Liver (tissue), 9 donors: Measurements from ENCODE around the gene FAM9A. TPM values are rescaled to one million over a fixed set of nuclear protein-coding genes. Genes with fewer than 3 reads are reported as not detected.
"Not testable (repeated sequence)": the region's sequence is repeated elsewhere in the genome, so short reads cannot be mapped to it uniquely, and the experiment has no call there.

ENCODE experiments used
- DNase-seq: peaks from one replicate; pipeline ENCODE4 v3.0.0-alpha.2; 2017; ENCODE audit warnings: low spot score
- H3K27ac ChIP-seq, 2 donors: one replicate each; pipeline ENCODE4 v1.7.0; 2013; ENCODE audit warnings: inconsistent platforms in 2 of 2, low read length in 2 of 2, control low read depth in 1 of 2, low read depth in 1 of 2, mild to moderate bottlenecking in 1 of 2
- H3K27me3 ChIP-seq, 4 donors: one replicate each; pipeline versions ENCODE4 v1.6.1 to v1.7.0; 2013; ENCODE audit warnings: low read length in 3 of 4, inconsistent platforms in 1 of 4, mild to moderate bottlenecking in 1 of 4, moderate library complexity in 1 of 4; ENCODE audit not compliant: control insufficient read depth in 4 of 4, insufficient read depth in 4 of 4
- H3K36me3 ChIP-seq, 4 donors: one replicate each; pipeline versions ENCODE4 v1.6.1 to v1.7.0; 2013; ENCODE audit warnings: low read length in 3 of 4, mild to moderate bottlenecking in 3 of 4, low read depth in 1 of 4, moderate library complexity in 1 of 4; ENCODE audit not compliant: control insufficient read depth in 4 of 4, insufficient read depth in 3 of 4
- H3K4me1 ChIP-seq, 4 donors: one replicate each; pipeline versions ENCODE4 v1.6.1 to v1.7.0; 2013; ENCODE audit warnings: low read length in 3 of 4, mild to moderate bottlenecking in 3 of 4, moderate library complexity in 1 of 4; ENCODE audit not compliant: control insufficient read depth in 4 of 4, insufficient read depth in 4 of 4
- H3K4me3 ChIP-seq, 3 donors: one replicate each; pipeline versions ENCODE4 v1.6.1 to v1.7.0; 2013; ENCODE audit warnings: low read length in 3 of 3, control low read depth in 1 of 3, low read depth in 1 of 3, mild to moderate bottlenecking in 1 of 3
- H3K9ac ChIP-seq, 2 donors: one replicate each; pipeline ENCODE4 v1.7.0; 2013; ENCODE audit warnings: low read length in 2 of 2, mild to moderate bottlenecking in 2 of 2, moderate library complexity in 2 of 2, control low read depth in 1 of 2, low read depth in 1 of 2
- H3K9me3 ChIP-seq, 4 donors: one replicate each; pipeline versions ENCODE4 v1.6.1 to v1.7.0; 2013; ENCODE audit warnings: low read length in 3 of 4; ENCODE audit not compliant: control insufficient read depth in 4 of 4
- EGR1 ChIP-seq, 2 donors: IDR thresholded peaks; 2 replicates each; pipeline ENCODE4 v1.6.1; 2016 to 2018; ENCODE audit warnings: antibody characterized with exemption in 2 of 2, low read depth in 2 of 2
- FOXA2 ChIP-seq: IDR thresholded peaks from 2 replicates; pipeline ENCODE4 v1.6.1; 2016; ENCODE audit warnings: antibody characterized with exemption
- HNF4A ChIP-seq, 2 donors: conservative IDR thresholded peaks; 2 replicates each; pipeline ENCODE4 v1.6.1; 2016; ENCODE audit warnings: antibody characterized with exemption in 2 of 2, mild to moderate bottlenecking in 2 of 2
- HNF4G ChIP-seq: IDR thresholded peaks from 2 replicates; pipeline ENCODE4 v1.6.1; 2016; ENCODE audit warnings: antibody characterized with exemption
- JUND ChIP-seq, 2 donors: IDR thresholded peaks; 2 replicates each; pipeline ENCODE4 v1.6.1; 2016; ENCODE audit warnings: antibody characterized with exemption in 2 of 2
- RXRA ChIP-seq, 2 donors: IDR thresholded peaks; 2 replicates each; pipeline ENCODE4 v1.6.1; 2017 to 2018; ENCODE audit warnings: antibody characterized with exemption in 2 of 2, mild to moderate bottlenecking in 1 of 2
- SP1 ChIP-seq: IDR thresholded peaks from 2 replicates; pipeline ENCODE4 v1.6.1; 2018; ENCODE audit warnings: antibody characterized with exemption, mild to moderate bottlenecking
- YY1 ChIP-seq: IDR thresholded peaks from 2 replicates; pipeline ENCODE4 v1.6.1; 2016; ENCODE audit warnings: antibody characterized with exemption, mild to moderate bottlenecking
- WGBS: extraction: QIAGEN DNeasy Blood & Tissue Kit; methylation state at CpG from one replicate; pipeline ENCODE4 v1.1.7; 2013; 5-methylcytosine and 5-hydroxymethylcytosine counted together
- polyA plus RNA-seq, 2 donors: library from polyadenylated mRNA; stranded (reverse) in 1 of 2; unstranded in 1 of 2; fragments of 200-250 nt in 1 of 2; fragments of >200 nt in 1 of 2; fragmentation: Nextera tagmentation in 1 of 2; extraction: Ambion mirVana in 1 of 2; gene quantifications; one replicate each; pipeline versions ENCODE4 v1.2.1 to v1.2.3, GENCODE V29; 2013 to 2015
- total RNA-seq, 2 donors: library from RNA; depleted of rRNA; stranded (reverse); fragments of >200 nt; gene quantifications; one replicate each; pipeline ENCODE4 v1.2.3, GENCODE V29; 2014
- TF ChIP-seq, protein P1 (sequence below): IDR thresholded peaks from 2 replicates; pipeline ENCODE4 v1.6.1; 2016; ENCODE audit warnings: antibody characterized with exemption
- TF ChIP-seq, protein P2 (sequence below): IDR thresholded peaks from 2 replicates; pipeline ENCODE4 v1.6.1; 2016; ENCODE audit warnings: antibody characterized with exemption
- TF ChIP-seq, protein P3 (sequence below): IDR thresholded peaks from 2 replicates; pipeline ENCODE4 v1.6.1; 2016; ENCODE audit warnings: antibody characterized with exemption
- TF ChIP-seq, protein P4 (sequence below): fragments of 150-350 bp; IDR thresholded peaks from 2 replicates; pipeline ENCODE4 v1.5.1; 2017; ENCODE audit warnings: improper control_type of control experiment, low read depth, low read length; ENCODE audit not compliant: missing input control
- TF ChIP-seq, protein P5 (sequence below): IDR thresholded peaks from 2 replicates; pipeline ENCODE4 v1.6.1; 2016; ENCODE audit warnings: antibody characterized with exemption, mild to moderate bottlenecking
- donor health status: healthy.
- donor health status: healthy.
- donor health status: healthy.
- donor health status: healthy.
- donor health status: healthy.

The FAM9A gene
- total and polyA plus RNA-seq, 4 donors = 0.51 TPM; not detected in 3

DNA sequence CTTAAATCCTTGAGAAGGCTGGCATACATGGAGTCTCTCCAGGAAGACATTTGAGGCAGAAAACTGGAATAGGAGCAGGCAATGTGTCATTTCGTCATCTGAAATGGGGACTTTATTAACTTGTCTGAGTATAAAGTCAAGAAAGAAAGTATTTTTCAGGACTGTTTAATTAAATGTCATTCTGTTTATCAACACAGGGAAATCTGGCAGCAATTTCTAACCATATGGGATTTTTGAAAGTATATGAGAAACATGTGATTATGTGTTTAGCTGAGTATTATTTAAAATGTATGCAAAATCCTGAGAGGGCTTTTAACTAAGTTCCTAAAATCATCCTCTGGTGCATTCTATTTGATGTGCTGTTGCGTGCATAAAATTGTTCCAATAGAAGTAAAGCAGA lies 3.9 kb upstream of the FAM9A start (continued):
- TF ChIP-seq HNF4A (conservative IDR thresholded peaks at IDR 0.05) (no peak), HNF4G (no peak), SP1 (no peak)
- TF ChIP-seq, protein P1, sequence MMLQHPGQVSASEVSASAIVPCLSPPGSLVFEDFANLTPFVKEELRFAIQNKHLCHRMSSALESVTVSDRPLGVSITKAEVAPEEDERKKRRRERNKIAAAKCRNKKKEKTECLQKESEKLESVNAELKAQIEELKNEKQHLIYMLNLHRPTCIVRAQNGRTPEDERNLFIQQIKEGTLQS = no peak

DNA sequence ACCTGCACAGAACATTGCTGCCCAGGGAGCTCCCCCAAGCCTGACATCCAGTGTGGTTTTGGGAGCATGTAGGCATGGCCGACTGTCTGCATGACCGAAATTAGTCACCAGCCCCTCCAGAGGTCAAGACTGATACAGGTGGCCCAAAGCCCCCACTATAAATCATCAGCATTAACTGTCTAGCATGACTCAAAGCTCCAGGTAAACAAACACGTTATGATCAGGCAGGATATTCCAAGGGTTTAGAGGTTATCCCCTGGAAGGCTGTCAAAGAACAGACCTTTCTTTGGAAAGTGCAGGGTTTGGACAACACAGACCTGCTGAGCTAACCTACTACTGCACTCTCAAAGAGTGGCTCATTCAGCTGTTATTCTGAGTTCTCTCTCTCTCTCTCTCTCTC lies 2.1 kb upstream of the FAM9A start:
- Histone ChIP-seq H3K27me3 (no peaks in the 10 kb centered on the region), H3K36me3 (no peaks in the 10 kb centered on the region), H3K4me3 (no peak overlapping the region), H3K27ac (no peak overlapping the region), H3K9me3 (no peaks in the 10 kb centered on the region), H3K4me1 (no peaks in the 10 kb centered on the region), H3K9ac (no peak overlapping the region)
- no peak for DNase-seq
- 60% methylated on average over 3 of the region's 3 CpGs for WGBS
- TF ChIP-seq RXRA (IDR thresholded peaks at IDR 0.05) (no peak), EGR1 (IDR thresholded peaks at IDR 0.05; ENCODE audit: low read depth in 2 of 2) (no peak), HNF4G (no peak), FOXA2 (no peak), JUND (IDR thresholded peaks at IDR 0.05) (no peak), YY1 (no peak)
- TF ChIP-seq, protein P2, sequence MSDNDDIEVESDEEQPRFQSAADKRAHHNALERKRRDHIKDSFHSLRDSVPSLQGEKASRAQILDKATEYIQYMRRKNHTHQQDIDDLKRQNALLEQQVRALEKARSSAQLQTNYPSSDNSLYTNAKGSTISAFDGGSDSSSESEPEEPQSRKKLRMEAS = no peak
- TF ChIP-seq, protein P3, sequence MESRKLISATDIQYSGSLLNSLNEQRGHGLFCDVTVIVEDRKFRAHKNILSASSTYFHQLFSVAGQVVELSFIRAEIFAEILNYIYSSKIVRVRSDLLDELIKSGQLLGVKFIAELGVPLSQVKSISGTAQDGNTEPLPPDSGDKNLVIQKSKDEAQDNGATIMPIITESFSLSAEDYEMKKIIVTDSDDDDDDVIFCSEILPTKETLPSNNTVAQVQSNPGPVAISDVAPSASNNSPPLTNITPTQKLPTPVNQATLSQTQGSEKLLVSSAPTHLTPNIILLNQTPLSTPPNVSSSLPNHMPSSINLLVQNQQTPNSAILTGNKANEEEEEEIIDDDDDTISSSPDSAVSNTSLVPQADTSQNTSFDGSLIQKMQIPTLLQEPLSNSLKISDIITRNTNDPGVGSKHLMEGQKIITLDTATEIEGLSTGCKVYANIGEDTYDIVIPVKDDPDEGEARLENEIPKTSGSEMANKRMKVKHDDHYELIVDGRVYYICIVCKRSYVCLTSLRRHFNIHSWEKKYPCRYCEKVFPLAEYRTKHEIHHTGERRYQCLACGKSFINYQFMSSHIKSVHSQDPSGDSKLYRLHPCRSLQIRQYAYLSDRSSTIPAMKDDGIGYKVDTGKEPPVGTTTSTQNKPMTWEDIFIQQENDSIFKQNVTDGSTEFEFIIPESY = no peak
- TF ChIP-seq, protein P4, sequence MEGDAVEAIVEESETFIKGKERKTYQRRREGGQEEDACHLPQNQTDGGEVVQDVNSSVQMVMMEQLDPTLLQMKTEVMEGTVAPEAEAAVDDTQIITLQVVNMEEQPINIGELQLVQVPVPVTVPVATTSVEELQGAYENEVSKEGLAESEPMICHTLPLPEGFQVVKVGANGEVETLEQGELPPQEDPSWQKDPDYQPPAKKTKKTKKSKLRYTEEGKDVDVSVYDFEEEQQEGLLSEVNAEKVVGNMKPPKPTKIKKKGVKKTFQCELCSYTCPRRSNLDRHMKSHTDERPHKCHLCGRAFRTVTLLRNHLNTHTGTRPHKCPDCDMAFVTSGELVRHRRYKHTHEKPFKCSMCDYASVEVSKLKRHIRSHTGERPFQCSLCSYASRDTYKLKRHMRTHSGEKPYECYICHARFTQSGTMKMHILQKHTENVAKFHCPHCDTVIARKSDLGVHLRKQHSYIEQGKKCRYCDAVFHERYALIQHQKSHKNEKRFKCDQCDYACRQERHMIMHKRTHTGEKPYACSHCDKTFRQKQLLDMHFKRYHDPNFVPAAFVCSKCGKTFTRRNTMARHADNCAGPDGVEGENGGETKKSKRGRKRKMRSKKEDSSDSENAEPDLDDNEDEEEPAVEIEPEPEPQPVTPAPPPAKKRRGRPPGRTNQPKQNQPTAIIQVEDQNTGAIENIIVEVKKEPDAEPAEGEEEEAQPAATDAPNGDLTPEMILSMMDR = no peak
- TF ChIP-seq, protein P5, sequence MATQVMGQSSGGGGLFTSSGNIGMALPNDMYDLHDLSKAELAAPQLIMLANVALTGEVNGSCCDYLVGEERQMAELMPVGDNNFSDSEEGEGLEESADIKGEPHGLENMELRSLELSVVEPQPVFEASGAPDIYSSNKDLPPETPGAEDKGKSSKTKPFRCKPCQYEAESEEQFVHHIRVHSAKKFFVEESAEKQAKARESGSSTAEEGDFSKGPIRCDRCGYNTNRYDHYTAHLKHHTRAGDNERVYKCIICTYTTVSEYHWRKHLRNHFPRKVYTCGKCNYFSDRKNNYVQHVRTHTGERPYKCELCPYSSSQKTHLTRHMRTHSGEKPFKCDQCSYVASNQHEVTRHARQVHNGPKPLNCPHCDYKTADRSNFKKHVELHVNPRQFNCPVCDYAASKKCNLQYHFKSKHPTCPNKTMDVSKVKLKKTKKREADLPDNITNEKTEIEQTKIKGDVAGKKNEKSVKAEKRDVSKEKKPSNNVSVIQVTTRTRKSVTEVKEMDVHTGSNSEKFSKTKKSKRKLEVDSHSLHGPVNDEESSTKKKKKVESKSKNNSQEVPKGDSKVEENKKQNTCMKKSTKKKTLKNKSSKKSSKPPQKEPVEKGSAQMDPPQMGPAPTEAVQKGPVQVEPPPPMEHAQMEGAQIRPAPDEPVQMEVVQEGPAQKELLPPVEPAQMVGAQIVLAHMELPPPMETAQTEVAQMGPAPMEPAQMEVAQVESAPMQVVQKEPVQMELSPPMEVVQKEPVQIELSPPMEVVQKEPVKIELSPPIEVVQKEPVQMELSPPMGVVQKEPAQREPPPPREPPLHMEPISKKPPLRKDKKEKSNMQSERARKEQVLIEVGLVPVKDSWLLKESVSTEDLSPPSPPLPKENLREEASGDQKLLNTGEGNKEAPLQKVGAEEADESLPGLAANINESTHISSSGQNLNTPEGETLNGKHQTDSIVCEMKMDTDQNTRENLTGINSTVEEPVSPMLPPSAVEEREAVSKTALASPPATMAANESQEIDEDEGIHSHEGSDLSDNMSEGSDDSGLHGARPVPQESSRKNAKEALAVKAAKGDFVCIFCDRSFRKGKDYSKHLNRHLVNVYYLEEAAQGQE = no peak

DNA sequence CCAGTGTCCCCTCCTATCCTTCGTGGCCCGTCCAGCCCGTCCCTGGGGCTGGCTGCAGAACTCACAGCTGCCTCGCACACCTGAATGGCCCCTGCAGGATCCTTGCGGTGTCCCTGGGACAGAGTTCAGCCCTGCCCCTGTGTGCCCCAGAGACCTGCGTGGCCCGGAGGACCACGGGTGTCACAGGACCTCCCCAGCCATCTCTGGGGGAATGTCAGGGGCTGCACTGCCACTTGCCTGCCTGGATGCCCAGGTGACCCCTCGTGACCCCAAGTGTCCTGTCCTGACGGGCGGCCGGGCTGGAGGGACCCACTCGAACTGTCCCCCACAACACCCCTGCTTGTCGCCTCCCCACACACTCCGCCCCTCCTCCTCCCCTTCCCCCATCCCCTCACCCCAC lies 832 bp downstream of the FAM9A start:
- H3K27ac ChIP-seq, DNase-seq: not testable (repeated sequence)
- WGBS = 95% methylated on average over 14 of the region's 15 CpGs

DNA sequence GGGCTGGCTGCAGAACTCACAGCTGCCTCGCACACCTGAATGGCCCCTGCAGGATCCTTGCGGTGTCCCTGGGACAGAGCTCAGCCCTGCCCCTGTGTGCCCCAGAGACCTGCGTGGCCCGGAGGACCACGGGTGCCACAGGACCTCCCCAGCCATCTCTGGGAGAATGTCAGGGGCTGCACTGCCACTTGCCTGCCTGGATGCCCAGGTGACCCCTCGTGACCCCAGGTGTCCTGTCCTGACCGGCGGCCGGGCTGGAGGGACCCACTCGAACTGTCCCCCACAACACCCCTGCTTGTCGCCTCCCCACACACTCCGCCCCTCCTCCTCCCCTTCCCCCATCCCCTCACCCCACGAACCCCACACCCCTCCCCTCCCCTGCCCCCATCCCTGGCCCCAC lies 1.9 kb downstream of the FAM9A start:
- not testable (repeated sequence) for H3K27me3 ChIP-seq, H3K27ac ChIP-seq, H3K4me3 ChIP-seq, DNase-seq, H3K9me3 ChIP-seq, H3K36me3 ChIP-seq, H3K9ac ChIP-seq, H3K4me1 ChIP-seq
- WGBS = 97% methylated on average over 10 of the region's 13 CpGs

More for the DNA sequence above, 832 bp downstream of the FAM9A start:
- not testable (repeated sequence) for H3K9me3 ChIP-seq, H3K36me3 ChIP-seq, H3K27me3 ChIP-seq, H3K4me3 ChIP-seq, H3K4me1 ChIP-seq, H3K9ac ChIP-seq

DNA sequence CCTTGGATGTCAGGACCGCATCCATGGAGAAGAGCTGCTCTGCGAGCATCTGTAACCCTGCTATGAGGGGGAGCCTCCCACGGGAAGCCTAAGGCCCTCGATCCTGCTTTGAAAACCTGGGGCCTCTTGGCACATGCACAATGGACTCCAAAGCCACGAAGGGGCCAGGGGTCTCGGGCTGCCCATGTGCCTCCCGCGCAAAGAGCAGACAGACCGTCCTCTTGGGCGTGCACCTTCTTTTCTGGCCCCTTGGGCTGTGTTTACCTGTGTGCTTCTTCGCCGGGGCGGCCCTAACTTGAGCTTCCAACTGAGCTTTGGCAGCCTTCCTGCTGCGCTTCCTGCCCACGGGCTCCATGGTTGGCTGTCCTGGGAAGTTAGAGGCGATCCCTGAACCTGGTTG lies 2.5 kb downstream of the FAM9A start:
- H3K27ac ChIP-seq, H3K27me3 ChIP-seq, H3K36me3 ChIP-seq, DNase-seq, H3K9ac ChIP-seq, H3K4me1 ChIP-seq, H3K9me3 ChIP-seq, H3K4me3 ChIP-seq: not testable (repeated sequence)
- 87% methylated on average over 15 of the region's 16 CpGs for WGBS
